HG02588 (cell line): ENCODE results near the gene CYGB.
A peak's percentile ranks its signal among the peaks of the same experiment; 100 is the strongest.
"Not testable (repeated sequence)": the region's sequence is repeated elsewhere in the genome, so short reads cannot be mapped to it uniquely, and the experiment has no call there.

Source experiments
- ATAC-seq: cut with Tn5 transposase; IDR thresholded peaks from one replicate; pipeline ENCODE4 v1.9.1; 2021; ENCODE audit warnings: mild to moderate bottlenecking, moderate library complexity; ENCODE audit not compliant: unreplicated experiment

Gene CYGB

DNA sequence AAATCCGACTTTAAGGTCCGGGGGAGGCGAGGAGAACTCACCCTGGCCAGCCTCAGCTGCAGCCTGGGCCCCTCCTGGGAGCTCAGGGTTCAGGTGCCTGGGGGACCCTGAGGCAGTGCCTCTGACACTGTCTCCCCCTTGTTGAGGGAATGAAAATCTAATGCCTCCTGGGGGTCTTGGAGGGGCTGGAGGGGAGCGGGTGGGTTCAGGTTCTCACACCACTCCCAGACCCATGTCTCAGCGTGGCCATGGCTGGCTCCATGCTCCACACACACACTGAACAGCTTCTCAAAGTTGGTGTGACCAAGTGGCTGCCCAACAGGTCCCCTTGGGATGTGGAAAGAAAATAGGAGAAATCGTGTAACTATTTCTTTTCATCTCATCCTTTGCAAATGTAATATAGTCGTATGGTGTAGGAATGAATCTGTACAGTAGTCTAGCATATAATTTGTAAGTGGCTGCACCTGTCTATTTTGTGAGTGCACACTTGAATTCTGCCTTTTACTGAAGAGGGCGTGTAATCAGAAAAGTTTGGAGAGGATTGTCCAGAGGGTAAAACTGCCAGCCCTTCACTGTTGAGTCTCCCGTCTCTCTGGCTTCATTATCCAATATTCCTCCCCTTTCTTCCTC lies 1.5 kb upstream of the CYGB start:
- ATAC-seq: no peak

DNA sequence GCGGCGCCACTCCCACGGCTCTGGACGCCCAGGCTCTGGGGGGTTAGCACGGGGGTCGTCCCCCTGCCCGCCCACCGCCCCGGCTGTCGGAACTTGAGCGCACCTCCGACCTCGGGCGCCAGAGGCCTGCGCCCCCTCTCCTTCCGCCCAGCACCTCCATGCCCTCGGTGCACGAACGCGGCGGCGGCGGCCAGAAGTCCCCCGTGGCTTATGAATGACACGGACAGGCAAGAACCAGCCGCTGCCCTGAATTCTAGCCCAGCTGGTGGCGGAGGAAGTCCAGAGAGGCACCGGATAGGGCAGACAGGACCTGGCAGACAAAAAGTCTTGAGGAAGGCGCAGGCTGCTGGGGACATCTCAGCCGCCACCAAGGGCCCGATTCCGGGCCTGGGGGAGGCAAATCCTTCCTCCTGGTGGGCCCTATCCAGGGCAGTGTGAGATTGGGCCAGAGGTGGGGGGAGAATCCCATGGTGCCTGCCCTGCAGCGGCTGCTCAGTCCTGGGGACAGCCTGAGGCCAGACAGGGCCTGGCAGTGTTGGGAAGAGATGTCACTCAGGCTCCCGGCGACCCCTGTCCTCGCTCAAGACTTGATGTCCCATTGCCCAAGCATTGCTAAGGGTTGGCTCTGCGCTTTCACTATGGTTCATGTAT lies 897 bp upstream of the CYGB start:
- ATAC-seq: no peak

DNA sequence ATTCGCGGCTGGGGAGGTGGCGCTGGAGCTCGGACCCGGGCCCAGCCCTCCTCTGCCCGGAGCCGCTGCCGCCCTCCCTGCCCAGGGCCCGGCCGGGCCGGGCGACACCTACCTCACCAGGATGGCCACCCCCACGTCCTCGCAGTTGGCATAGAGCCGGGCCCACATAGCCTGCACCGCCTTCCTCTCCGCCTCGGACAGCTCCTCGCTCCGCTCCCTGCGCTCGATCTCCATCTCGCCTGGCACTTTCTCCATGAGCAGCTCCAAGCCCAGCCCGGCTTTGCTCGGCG lies 276 bp downstream of the CYGB start:
- ATAC-seq: no peak

DNA sequence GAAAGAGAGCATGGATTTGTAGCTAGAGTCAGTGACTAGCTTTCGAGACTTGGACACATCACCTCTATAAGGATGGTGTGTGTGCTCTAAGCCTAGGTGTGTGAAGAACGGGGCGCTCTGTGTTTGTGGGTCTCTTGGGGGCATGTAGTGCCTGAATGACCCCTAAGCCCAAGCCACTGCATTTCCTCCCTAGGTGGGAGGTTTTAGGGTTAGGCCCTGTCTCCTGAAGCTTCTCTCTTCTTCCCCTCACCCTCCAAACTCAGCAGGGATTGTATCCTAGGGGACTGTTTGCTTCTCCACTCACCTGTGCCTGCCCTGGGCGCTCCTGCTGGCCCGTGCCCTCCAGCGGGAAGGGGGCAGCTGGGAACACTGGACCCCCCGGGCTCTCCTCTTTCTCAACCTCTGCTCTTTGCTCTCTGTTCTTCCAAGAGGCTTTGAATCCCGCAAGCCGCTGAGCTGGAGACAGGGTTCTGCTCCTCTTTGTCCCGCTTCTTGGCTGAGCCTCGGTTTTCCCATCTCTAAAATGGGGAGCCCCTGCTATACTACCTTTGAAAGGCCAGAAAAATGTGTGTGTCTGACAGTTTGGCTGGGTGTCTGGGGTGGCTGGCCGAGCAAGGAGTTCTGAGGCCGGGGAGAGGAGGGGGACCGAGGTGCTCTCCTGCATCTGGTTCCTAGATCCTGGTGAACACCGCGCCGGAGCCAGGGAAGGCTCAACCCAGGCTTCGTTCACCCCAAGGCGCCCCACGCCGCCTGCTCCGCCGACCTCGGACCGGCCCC lies 810 bp downstream of the CYGB start:
- no peak for ATAC-seq

DNA sequence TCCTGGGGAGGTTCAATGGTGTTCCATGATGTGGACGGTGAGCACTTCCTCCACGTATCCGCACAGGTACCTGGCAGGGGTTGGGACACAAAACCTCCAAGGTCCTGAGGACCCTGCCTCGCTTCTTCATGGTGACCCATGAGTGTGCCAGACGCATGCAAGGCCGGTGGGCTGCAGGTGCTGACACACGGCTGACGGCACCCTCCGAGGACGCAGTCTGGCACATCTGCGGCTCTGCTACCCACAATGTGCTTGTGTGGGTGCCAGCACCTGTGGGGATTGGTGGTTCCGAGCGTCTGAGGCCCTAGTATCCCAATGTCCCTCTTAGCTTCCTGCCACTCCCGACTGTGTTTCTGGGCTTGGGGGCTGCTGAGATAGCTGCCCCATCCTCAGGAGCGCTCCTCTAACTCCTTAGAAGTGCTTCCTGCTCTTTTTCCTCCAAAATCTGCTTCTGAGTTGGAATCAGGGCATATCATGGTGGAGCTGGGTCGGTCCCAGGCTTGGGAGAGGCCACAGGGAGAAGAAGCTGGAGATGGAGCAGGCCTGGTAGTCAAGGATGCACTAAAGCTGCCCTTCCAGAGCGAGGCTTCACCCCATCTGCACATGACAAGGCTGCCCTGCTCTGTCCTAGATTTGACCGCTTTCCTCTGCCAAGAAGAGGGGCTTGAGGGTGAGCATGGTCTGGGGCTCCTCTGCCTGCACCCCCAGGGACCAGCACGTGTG lies 1.6 kb downstream of the CYGB start:
- no peak for ATAC-seq

DNA sequence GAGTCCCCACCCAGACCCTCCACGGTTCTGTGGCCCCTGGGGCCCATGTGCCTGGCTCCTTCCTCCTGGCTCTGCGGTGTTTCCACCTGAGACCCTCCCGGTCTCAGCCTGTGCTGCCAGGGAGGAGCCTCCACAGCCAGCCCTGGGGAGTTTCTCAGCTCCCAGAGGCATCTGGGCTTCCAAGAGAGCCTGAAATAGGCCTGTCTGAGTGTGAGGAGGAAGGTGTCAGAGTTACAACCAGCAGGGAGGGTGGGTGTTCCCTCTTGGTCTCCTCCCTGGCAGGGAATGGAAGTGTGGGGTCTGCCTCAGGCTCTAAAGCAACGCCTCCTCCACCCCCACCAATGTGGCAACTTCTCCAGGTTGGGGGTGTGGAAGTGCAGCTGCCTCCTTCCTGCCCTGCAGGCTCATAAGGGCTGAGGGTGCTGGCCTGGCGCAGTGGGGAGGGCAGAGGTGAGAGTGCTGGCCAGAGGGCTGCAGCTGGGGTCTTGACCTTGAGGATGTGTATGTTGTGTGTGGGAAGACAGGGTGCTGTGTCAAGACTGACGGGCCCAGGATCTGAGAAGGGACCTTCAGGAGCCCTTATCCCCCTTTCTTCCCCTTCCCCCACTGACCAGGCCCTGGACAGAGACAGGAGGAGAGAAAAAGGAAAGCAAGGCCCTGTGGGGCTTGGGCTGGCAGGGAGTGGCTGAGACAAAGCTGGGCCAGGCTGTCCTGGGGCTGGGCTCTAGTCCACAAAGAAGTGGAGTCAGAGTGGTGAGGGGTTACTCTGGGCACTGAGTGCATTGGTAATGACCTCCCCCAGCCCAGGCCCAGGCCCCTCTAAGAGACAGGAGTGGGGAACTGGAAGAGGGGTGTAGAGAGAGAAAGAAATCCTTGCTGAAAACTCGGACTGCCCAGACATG lies 2.4 kb downstream of the CYGB start:
- no peak for ATAC-seq

DNA sequence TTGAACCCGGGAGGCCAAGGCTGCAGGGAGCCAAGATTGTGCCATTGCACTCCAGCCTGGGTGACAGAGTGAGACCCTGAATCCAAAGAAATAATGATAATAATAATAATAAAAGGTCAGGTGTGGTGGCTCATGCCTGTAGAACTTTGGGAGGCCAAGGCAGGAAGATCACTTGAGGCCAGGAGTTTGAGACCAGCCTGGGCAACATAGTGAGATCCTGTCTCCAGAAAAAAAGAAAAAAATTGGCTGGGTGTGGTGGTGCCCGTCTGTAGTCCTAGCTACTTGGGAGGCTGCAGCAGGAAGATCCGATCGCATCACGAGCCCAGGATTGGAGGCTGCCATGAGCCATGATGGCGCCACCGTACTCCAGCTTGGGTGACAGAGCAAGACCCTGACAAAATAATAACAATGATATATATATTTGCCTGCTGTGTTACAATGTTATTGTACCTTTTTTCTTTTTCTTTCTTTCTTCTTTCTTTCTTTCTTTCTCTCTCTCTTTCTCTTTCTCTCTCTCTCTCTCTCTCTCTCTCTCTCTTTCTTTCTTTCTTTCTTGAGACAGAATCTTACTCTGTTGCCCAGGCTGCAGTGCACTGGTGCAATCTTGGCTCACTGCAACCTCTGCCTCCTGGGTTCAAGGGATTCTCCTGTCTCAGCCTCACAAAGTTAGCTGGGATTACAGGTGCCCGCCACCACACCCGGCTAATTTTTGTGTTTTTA lies 3.7 kb downstream of the CYGB start:
- ATAC-seq: not testable (repeated sequence)

DNA sequence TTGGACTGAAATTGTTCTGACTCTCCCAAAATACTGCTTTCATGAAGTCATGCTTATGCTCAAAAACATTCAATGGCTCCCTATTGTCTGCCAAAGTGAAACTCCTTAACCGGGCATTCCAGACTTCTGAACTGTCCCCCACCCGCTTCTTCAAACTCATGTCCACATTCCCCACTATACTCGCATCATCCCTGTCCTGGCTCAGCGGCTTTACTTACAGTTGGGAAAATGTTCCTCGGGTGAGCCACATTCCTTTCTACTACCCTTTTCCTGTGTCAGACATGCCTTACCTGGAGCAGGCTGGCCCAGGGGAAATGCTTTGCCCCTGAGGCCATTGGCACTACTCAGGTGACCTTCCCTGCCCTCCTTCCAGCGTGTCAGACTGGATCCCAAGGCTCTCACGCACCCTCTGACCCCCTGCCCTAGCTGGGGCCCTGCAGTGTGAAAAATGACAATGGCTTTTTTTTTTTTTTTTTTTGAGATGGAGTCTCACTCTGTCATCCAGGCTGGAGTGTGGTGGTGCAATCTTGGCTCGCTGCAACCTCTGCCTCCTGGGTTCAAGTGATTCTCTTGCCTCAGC lies 5.3 kb downstream of the CYGB start:
- ATAC-seq: no peak

DNA sequence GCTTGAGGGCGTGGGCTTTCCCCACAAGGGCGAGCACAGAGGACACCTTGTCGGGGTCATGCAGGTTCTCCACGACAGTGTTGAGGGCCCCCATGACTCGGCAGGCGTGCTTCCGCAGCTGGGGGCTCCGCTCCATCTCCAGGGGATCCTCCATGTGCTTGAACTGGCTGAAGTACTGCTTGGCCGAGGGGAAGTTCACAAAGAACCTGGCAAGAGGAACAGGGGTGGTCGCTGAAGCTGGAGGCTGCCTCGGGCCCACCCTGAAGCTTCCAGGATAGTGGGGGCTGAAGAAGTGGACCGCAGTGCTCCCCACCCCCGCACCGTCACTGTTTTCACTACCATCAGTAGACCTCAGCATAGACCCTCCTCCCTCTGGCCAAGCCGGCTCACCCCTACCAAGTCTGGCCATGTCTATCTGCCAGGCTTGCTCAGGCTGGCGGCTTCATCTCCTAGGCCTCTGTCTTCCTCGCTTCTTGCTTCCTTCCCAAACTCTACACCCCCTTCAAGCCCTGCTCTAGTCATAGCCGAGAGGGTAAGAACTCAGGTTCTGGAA lies 5.9 kb downstream of the CYGB start:
- no peak for ATAC-seq

DNA sequence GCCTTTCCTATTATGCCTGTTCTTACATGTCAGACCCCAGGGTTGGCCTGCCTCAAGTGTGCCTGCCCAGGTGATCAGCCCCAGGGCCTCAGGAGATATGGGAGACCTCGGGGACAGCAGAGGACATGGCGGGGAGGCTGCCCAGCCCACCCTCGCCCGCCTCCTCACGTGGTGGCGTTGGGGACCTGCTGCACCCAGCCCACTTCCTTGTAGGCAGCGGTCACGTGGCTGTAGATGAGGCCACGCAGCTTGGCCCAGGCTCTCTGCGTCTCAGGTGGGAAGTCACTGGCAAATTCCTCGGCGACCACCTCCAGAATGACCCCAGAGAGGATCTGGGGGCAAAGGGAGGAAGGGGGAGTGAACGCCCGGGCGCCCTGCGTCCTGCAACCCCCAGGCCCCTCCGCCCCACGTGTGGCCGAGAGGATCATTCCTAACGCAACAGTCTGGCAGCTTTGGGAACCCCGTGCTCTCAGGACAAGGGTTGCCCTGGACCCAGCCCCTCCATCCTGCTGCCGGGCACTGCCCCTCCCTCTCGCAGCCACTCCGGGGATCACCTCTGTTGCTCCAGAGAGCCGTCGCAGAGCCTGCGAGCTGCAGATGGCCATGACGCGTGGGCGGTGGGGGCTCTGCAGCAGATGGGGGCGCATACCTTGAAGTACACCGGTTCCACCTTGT lies 6.6 kb downstream of the CYGB start:
- no peak for ATAC-seq

DNA sequence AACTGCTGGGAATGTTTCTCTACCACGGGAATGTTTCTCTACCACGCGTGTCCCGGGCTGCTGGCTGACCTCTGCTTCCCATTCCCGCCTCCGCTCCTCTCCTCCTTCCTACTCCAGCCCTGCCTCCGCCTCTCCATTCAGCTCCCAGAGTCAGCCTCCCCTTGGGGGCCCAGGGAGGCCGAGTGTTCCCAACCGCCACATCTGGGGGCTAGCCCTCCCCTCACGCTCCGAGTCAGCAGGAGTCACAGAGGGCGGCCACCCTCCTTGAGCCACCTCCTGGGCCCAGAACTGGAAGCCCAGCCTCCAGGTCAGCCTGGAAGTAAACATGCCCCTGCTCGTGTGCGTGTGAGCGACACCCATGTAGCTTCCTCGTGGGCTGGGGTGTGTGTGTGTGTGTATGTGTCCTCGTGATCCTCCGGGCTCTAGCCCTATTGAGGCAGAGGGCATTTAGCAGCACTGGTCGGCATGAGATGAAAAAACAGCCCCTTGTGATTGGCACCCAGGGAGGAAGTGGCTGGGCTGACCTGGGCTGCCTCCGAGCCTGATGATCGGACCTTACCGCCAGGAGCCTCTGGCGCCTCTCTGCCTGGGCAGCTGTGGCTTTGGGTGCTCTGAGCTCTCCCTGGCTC lies 7.3 kb downstream of the CYGB start:
- ATAC-seq: no peak

DNA sequence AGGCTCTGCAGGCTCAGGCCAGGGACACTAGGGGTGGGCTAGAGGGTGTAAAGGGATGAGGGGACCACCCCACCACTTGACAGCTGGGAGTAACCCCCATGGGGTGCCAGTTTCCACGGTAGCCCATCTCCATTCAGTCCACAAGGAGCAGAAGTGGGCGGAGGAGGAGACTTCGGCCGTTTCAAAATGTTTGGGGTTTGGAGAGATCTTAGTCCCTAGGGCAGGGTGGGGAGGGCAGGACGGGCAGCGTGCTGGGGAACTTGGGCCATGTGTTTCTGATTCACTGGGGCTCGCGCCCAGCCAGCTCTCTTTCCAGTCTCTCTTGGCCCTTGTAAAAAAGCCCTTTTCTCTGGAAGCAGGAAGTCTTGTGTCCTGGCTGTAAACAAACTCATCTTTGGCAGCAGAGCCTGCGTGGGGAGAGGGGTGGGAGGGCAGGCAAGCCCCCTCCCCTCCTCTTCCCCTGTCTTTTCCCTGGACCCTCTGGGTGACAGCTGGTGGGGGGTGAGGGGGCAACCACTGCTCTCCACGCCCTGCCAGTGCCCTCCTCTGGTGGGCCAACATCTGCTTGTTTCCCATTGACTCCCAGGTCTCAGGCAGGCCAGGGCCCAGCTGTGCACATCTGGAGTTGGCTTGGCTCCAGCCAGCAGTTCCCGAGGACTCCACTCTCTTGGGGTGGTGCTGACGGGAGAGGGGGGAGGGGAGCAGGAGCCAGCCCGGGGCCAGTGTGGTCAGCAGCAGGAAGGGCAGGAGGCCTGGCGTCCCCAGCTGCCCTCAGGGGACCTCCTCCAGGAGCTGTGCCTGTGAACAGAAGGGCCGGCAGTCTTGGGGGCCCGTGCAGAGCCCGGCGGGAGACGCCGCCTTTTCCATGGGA lies 8.1 kb downstream of the CYGB start:
- no peak for ATAC-seq

DNA sequence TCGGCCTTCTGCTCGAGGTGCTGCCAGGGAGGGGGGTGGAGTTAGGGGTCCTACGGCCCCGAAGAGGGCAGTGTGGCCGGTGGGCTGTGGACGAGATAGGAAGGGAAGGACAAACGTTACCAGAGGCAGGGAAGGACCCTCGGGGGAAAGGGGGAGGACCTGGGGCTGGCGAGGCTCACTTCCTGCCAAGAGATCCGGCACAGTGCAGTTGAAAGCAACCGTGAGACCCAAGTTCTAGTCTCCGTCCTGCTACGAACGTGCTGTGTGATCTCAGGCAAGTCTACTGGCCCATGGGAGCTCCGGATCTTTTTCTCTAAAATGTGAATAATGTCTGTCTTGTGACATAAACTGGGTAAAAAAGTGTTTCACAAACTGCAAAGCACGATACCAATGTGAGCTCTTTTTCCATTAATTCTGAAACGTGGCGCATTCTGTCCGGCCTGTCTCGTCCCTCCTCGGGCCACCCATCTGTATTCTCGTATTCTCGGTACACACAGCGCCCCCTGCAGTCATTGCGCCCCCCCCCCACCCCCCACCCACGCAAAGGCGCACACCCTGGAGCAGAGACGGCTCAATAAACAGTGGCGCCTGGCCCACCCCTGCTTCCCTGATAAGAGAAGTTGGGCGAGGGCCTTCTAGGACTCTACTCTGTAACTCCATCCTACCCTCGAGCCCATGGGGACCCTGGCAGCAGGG lies 8.8 kb downstream of the CYGB start:
- ATAC-seq: no peak

DNA sequence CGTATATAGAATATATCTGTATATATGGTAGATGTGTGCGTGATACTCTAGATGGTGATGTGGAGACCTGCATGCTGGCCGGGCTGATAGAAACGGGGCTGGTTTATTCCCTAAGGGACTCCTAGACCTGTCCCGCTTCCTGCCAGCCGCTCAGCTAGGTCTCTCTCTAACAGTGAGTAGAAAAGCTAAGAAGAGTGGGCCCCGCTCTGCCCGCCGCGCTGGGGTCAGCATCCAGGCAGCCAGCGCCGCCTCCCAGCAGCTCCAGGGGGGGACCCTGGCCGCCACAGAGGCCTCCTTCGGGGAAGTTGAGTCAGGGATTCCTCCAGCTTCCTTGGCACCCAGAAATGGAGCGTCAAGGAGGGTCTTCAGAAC lies 9.4 kb downstream of the CYGB start:
- ATAC-seq: peak; percentile 43

DNA sequence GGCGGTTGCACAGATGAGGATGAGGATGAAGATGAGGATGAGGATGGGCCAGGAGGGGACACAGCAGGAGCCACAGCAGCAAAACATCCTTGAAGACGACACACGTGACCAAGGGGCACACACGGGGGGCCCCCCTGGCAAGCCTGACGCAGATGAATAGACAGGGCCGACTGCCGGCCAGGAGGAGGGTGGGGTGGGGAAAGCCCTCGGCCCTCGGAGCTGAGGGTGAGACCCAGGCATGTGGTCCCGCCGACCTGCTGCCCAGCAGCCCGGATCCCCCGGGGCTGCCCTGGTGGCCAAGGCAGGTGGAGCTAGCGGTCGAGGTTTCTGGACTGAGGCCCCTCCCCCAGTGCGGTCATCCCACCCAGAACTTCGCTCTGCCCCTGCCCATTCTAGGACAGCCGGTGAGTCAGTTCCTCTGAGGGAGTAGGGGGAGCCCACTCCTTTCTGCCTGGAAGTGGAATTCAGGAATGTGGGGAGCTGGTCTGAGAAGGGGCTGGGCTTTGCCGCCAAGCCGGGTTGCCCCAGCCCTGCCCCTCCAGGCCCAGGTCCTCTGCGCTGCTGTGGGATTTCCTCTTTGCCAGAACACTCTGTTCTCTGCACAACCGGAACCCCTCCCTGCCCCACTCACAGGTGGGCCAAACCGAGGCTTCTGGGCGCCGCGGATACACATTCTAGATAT lies 9.9 kb downstream of the CYGB start:
- peak; percentile 37 for ATAC-seq

DNA sequence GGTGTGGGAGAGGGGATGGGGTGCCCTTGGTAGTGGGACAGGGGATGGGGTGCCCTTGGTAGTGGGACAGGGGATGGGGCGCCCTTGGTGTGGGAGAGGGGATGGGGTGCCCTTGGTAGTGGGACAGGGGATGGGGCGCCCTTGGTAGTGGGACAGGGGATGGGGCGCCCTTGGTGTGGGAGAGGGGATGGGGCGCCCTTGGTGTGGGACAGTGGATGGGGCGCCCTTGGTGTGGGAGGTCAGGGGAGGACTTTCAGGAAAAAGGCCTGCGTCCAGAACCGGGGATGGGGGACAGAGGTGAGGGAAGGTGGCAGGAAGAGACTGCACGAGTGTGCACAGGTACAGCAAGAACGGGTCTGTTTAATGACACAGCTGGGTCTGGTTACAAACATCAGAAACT lies 10.5 kb downstream of the CYGB start:
- not testable (repeated sequence) for ATAC-seq

DNA sequence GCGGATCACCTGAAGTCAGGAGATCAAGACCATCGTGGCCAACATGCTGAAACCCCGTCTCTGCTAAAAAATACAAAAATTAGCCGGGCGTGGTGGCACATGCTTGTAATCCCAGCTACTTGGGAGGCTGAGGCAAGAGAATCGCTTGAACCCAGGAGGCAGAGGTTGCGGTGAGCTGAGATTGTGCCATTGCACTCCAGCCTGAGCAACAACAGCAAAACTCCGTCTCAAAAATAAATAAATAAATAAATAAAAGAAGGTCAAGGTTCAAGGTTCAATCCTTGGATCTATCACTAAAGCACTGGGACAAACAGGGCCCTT lies 12.0 kb downstream of the CYGB start:
- ATAC-seq: not testable (repeated sequence)
